ENCODE data around the gene HABP2.

- no peak for TF ChIP-seq CTCF (IDR thresholded peaks at IDR 0.05)
- no peak for TF ChIP-seq POLR2AphosphoS5 (IDR thresholded peaks at IDR 0.05)
Measured at GRCh38 chr10:113520261-113520660, 32.6 kb upstream of the HABP2 start.

All from stomach (tissue), 4 donors.